ENCODE measurements around the gene PGP.

GRCh38 chr16:2165861-2166260 lies 48.8 kb downstream of the PGP start:
- TF ChIP-seq, protein P1, sequence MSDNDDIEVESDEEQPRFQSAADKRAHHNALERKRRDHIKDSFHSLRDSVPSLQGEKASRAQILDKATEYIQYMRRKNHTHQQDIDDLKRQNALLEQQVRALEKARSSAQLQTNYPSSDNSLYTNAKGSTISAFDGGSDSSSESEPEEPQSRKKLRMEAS (IDR thresholded peaks at IDR 0.05), result no peak
- no peak for TF ChIP-seq CTCF (IDR thresholded peaks at IDR 0.05)
- TF ChIP-seq NFE2L2 (conservative IDR thresholded peaks at IDR 0.05; ENCODE audit: low read length), result no peak
- TF ChIP-seq RAD21 (conservative IDR thresholded peaks at IDR 0.05 in 1 of 2, IDR thresholded peaks at IDR 0.05 in 1 of 2), result no peak
- no peak for TF ChIP-seq ZFP36 (IDR thresholded peaks at IDR 0.05; ENCODE audit: borderline replicate concordance, partially characterized antibody)
